HG03139 (cell line): ENCODE data around the gene BUD13.

Source experiments
- ATAC-seq: cut with Tn5 transposase; IDR thresholded peaks from one replicate; pipeline ENCODE4 v1.9.1; 2021; ENCODE audit not compliant: unreplicated experiment

BUD13 gene

DNA sequence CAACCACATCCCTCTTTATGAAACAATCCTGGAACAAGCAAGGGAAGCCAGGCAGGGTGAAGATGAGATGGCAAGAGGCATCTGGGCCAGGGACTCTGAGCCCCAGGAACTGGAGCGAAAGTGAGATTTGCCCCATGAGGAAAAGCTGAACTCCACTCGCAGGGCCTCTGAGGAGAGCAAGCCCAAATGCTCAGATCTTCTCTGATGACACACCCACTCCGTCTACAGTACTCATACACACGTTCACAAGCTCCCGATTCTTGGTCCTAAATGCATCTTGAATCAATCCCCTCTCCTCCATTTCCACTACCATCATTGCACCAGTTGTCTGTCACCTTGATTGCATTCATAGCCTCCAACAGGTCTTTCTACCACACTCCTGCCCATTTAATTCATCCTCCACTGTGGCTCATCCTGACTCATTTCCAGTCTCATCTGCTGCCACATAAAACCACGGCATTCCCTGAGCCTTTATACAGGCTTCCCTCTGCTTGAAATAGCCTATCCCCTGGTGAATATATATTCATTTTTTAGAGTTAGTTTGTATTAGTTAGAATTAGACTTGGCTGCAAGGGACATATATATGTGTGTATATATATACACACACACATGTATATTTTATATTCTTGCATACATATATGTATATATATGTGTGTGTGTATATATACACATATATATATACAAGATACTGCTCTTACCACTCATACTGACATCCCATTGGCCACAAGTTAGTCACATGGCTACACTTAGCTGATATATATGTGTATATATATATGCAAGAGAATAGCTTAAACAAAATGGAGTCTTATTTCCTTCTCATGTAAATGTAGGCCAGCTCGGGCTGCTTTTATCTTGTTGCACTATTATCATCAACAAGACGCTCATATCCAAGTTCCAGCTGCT is 20.3 kb upstream of the BUD13 start:
- ATAC-seq = no peak

DNA sequence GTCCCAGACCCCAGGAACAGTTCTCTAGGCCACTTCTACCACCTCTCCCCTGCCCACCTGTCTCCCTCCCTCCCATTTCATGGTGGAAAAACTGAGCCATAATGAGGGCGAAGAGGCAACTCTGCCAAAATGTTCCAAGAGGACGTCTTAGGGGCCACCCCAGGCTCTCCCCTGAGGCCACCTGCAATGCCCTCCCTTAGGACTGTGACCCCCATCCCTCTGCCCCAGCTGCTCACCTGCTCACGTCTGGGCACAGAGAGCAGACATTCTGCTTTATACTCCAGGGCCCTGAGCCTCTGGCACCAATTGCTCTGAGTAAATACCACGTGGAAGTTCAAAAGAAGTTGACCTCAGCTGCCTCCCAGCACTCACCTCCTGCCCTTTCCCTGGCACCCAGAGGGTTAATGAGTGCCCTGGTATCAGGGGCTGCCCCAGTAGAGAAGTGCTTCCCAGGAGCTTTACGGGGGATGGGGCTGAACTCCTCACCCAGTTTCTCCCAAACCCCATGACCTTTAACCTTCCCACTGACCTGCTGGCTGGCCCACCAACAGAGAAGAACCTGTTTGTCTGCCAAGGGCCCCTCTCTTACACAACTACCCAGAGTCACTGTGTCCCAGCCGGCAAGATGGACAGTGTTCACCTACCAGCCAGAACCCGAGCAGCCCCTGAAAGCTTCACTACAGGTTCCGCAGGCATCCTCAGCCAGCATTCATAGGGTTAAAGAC is 19.5 kb upstream of the BUD13 start:
- ATAC-seq = no peak

DNA sequence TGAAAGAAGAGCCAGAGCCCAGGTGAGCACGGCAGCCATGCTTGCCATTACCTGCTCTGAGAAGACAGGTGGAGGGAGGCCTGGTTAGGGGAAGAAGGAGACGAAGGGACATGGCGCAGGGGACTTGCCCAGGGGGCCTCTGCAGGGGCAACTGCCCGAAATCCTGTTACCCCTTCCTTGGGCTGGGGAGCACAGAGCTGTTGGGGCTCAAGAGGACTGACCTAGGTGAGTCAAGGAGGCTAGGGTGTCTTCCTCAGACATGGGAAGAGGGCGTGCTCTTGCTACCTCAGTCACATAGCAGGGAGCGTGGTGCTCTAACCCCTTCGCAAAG is 19.0 kb upstream of the BUD13 start, which contains the start of gene APOA5:
TSS of gene APOA5 (minus strand) at position 67 of the 331 bp plus-strand sequence. CDS start at position 48, 19 bp downstream.
- ATAC-seq = no peak

DNA sequence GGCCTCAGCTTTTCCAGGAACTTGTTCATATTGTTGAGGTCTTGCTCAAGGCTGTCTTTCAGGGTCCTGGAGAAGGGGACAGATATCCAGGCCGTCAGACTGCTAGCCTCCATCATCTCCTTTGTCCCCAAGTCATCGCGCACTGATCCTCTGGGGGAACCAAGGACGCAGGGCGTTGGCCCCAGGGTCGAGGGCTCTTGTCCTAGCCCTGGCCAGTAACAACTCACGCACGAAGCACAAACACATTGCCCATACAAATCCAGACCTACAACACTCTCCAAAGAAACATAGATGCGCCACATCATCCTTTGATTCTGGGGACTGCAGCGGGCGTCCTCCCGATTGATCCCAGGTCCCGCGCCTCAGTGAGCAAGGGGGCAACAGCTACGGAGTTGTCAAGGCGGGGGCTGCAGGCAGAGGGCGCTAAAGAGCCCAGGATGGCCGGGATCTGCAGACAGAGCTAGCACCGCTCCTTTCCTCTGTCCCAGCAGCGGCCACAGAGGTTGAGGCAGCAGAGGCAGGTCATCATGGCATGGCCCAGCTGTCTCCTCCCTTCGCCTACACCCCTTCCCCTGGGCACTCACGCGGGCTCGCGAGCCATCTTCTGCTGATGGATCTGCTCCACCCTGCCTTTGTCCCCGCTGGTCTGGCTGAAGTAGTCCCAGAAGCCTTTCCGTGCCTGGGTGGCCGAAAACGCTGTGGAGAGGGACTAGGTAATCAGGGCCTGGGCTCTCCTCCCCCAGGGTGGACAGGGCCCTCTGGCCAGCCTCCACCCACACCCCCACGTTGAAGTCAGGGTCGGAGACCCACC is 18.4 kb upstream of the BUD13 start:
- no peak for ATAC-seq

DNA sequence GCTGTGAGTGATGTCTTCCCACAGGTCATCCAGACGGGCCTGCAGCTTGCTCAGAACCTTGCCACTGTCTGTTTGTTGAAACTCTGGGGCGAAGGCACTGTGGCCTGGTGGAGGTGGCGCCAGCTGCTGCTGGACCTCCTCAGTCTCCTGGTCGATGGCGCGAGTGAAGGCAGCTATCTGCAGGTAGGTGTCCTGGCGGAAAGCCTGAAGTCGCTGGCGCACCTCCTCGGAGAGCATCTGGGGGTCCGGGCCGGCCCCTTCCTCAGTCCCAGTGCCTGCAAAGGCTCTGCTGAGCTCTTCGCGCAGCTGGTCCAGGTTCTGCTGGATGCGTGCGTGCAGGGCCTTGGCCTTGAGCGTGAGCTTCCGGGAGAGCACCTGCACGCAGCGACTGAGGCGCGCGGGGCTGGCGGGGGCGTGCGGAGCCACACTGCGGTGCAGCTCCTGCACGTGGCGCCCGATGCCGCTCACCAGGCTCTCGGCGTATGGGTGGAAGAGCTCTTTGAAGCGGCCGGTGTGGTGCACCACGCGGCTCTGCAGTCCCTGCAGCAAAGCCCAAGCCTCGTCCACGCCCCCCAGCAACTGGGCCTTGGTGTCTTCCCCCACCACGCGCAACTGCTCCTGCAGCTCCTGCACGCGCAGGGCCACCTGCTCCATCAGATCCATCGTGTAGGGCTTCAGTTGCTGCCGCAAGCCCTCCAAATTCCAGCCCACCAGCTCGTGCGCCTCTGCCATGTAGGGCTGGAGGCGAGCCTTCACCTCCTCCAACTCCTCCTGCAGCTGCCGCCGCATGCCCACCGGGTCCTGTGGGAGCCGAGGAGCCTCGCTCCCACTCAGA is 17.6 kb upstream of the BUD13 start:
- no peak for ATAC-seq

DNA sequence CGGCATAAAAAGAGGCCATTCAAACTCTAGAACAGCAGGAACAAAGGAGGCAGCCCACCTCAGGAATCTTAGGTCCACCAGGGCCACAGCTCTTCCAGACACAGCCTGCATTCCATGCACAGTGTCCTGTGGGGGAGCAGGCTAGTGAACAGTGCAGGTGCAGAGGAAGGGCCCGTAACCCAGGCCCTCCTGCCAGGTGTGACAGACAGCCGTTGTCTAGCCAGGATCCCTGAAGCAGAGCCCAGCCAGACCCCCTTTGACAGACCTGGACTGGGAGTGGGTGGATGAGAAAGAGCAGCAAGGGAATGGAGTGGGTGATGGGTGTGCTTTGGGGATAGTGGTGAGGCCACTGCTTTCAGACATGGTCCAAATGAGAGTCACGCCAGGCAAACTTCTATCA is 16.2 kb upstream of the BUD13 start:
- no peak for ATAC-seq

DNA sequence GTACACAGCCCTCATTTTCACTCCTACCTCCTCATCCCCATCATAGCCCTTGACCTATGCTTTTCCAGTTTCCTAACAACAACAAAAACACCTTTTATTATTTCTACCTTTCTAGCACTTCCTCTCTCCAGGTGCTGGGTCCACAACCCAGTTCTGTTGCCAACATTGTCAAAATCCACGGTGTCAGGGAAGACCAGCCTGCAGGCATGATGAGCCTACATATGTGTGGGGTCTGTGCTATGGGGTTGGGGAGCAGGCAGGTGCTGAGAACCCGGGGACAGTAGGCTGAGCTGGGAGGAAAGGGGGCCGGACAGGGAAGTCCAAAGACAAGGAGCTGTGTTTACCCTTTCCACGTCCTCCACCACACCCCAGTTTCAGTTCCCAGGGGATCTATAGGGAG is 15.7 kb upstream of the BUD13 start:
- no peak for ATAC-seq

DNA sequence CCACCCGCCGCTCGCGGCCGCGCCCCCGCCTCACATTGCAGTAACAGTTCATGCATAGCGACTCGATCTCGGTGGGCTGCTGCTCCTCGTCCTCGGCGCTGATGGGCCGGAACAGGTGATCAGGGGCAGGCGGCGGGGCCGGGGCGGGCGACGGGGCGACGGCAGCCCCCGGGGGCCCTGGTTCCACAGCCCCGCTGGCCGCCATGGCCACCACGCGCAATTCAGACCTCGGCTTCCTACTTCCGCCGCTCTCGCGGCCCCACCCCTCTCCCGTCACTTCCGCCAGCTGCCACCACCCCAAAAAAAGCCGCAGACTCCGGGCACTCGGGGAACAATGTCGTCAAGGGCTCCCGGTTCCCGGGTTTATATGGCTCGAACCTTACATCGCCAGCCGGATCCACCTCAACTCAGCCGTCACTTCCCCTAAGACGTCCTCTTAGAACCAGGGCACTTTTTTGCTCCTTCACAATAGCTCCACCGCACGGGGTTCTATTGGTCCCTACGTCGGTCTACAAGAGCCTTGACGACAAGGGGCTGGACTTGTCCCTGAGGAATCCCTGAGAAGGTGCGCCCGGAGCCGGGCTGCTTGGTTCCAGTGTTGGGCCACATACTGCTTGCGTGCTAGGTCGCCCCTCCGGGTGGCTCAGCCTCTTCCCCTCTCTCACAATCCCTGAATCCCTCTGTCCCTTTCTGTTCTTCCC is 15.1 kb upstream of the BUD13 start, which contains the start of gene ZPR1:
TSS of gene ZPR1 (minus strand) at position 238 of the 701 bp plus-strand sequence. CDS start at position 205, 33 bp downstream.
- peak; percentile 81 for ATAC-seq

DNA sequence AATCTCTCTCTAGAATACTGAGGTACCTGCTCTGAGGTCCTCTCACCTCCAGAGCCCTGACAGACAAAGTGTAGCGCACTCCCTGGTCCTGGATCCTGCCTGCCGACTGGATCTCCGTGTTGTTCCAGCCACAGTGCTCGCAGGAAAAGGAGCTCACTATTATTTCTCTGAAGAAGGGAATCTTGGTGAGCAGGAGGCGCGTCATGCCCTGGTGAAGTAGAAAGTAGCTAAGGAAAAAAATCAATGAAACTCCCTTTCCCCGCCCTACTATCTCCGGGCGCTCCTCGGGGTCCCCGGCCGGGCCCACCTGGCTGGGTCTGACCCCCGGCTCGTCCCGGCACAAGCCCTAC is 14.6 kb upstream of the BUD13 start:
- ATAC-seq = no peak

DNA sequence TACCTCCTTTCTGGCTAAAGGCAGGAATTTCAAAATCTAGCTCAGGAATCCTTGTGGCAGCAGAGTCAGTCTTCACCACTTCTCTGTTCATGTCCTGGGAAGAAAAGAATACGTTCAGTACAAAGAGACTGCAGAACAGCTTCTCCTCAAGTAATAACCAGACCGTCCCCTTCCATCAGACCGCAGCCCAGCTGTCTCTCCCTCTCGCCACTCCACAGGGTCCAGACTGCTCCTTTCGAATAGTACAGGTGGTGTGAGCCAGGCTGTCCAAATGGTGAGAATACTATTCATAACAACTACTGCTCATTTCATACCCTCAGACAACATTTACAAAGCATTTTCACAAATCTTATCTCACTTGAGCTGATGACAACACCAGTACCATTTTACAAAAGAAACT is 14.2 kb upstream of the BUD13 start:
- ATAC-seq = no peak

DNA sequence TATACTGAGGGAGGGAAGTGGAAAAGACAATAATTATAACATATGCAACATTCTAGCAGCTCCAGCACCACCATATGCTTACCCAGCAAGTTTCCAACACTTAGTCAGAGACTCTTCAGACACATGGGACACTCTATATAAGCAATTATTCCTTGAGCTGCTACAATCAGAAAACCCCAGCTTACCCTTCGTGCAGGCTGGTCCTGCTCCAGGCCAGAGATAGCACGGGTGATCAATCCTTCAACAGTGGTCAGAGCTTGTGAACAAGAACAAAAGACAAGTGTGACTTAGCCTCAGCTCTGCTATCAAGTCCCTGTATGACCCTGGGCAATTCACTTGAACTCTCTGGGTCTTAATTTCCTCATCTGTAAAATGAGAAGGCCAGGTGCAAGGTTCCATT is 13.5 kb upstream of the BUD13 start:
- no peak for ATAC-seq

DNA sequence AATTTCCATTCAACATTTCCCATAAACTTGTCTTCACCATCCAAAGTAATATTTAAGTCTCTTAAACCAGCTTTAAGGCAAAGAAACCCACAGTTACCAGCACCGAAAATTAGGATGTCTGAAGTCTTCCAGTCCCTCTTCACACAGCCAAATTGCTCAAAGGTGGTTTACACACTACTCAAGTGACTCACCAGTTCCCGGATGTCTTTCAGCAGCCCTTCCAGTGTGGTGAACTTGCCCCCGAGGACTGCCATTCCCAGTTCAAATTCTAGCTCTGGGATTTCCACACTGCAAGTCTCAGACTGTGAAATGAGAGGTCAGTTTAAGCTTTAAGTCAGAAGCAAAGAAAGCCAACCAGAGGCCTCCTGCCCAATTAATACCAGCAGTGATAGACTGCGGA is 9.9 kb upstream of the BUD13 start:
- ATAC-seq = no peak

DNA sequence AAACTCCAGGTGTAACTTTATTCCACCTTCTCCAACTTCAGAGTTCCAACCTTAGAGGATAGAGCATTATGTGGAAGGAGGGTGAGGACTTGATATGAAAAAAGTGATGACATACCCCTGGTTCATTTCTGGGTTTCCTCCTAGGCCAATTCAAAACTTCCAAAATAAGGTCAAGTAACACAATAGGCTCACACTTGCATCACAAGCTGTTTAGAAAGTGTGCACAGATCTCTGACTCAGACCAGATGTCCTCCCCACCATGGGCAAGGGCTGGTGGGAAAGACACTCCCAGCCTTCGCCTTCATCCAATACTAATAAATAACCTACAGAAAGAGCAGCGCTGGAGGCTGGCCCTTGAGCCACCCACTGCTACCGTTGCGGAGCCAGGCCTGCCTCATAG is 5.8 kb upstream of the BUD13 start:
- ATAC-seq = no peak

DNA sequence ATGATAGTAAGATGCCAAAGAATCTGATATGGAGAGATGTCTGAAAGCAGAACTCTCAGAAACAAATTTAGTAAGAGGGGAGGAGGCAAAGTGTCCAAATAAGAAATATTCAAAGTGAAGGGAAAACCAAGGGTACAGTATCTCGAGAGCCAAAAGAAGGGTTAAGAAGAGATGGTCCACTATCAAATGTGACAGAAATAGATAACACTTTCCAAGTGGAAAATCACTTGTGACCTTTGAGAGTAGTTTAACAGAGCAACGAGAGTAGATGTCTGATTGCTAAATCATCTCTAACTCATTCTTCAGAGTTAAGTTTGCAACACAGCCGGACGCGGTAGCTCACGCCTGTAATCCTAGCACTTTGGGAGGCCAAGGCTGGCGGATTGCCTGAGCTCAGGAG is 4.3 kb upstream of the BUD13 start:
- ATAC-seq = no peak

DNA sequence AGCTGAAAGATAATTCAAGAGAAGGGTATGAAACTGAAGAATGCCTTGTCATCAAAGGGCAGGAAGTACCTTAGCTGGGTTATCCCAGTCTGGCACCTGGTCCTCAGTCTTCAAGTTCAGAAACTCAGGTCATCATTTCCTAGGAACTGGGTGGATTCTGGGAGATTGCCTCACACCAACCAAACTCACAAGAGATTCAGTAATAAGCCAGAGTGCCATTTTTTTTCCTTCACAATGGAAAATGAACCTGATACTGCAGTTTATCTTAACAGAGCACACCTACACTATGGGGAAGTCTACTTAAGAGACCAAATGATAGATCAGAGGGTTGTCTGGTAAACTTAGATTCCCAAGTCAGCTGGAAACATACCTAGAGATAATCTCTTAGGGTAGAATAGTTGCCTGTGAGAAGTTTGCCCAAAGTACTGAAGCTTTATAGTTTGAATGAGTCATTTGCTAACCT is 3.8 kb upstream of the BUD13 start:
- no peak for ATAC-seq

DNA sequence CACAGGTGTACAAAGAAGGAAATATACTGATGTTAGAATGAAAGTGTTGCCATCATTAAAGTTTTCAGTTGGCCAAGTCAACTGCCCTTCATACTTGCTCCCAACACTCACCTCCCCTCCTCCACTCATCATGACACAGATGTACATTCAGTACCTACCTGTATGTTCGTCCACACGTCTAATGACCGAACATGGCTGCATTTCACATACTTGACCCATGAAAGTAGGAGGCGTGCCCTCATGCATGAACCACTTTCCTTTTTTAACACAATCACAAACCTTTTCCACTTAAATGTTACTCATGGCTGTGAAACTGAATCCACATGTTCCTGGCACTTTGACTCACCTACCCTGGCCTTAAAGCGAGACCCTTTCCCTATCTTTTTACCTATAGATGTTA is 3.2 kb upstream of the BUD13 start:
- ATAC-seq = no peak

DNA sequence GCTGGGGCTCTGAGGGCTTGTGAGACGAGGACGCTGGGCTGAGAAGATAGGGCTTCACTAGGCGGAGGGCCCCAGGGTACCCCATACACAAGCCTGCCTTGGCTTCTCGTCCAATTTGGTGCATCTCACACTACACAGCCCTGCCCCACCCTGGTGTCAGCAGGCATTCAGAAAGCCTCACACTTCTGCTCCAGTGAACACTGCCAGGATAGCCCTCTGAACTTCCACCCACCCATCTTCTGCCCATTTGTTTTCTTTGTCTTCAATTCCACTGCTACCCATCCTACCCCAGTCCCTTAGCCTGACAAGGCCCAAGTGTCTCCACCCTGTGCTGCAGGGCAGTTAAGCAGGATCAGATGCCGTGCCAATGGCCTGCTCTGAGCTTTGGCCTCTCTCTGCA is 1.9 kb upstream of the BUD13 start:
- ATAC-seq = no peak

DNA sequence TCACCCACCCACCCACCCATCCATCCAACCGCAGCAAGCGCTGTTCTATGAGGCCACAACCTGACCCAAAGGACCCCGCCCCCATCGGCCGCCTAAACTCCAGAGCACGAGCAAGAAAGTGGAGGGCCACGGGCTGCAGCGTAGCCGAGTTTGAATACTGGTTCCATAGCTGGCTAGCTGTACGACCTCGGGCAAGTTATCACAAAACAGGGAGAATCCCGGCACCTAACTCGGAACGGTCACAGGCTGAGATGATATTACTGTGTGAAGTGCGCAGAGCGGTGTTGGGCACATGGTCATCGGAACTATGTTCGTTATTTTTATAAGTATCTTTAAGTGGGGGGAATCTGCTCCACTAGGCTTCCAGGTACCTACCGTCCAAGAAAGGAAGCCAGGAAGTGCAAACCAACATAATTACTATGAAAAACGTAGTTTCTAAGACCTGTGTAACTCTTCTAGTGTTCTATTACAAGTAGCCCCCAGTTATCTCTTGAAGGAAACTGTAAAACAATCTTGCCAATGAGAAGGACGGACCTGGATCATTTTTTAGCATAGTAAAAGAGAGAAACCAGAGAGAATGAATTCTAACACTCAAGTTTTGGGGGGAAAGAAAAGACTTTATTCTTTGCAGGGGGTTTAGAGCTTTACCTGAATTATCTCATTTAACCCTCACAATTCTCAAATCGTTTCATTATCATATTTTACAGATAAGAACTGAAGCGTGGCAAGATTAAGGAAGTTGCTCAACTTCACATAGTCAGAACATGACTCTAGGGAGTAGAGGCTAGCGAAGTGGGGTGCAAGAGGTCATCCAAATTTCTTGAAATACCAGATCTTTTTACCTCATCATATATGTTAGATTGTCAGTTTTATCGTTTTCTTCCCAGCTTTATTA is 663 bp upstream of the BUD13 start:
- peak; percentile 32 for ATAC-seq

DNA sequence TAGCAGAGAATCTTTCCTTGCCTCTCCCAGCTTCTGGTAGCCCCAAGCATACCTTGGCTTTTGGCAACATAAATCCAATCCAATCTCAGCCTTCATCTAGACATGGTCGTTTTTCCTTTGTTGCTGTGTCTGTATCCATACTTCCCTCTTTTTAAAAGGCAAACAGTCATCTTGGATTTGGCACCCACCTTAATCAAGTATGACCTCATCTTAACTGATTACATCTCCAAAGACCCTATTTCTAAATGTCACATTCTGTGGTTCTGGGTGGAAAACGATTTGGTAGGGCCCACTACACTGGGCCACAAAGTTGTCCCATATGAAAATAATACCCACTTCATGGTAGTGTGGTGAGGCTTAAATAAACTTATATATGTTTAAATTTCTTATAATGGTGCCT is 852 bp downstream of the BUD13 start:
- no peak for ATAC-seq
